ENCODE data around the gene MYCBPAP.

The MYCBPAP gene

GRCh38 chr17:50533720-50534148 is 25.5 kb downstream of the MYCBPAP start:
- no peak for DNase-seq
- H3K27me3 ChIP-seq, result peaks cover 2 to 60% of the 10 kb centered on the region in 2 donors
- H3K4me3 ChIP-seq, result no peak overlapping the region
- peaks cover 0 to 32% (median 17%) of the 10 kb centered on the region in 4 donors for H3K4me1 ChIP-seq
- H3K27ac ChIP-seq, result no peak overlapping the region
- no peak for TF ChIP-seq CTCF (IDR thresholded peaks at IDR 0.05)
- intact Hi-C loops (cut with DNase I; ENCODE audit: low total_unique reads), result no loop called here
- no peaks in the 10 kb centered on the region for H3K9me3 ChIP-seq
- H3K36me3 ChIP-seq, result peaks cover 0 to 8% (median 0%) of the 10 kb centered on the region in 3 donors

- H3K27me3 ChIP-seq, result peaks cover 2 to 53% of the 10 kb centered on the region in 2 donors
- DNase-seq, result no peak
- intact Hi-C loops (cut with DNase I; ENCODE audit: low total_unique reads), result no loop called here
- H3K4me3 ChIP-seq, result no peak overlapping the region
- H3K36me3 ChIP-seq, result peaks cover 0 to 10% (median 0%) of the 10 kb centered on the region in 3 donors
- no peaks in the 10 kb centered on the region for H3K9me3 ChIP-seq
- no peak for TF ChIP-seq CTCF (IDR thresholded peaks at IDR 0.05)
- H3K4me1 ChIP-seq, result peaks cover 0 to 32% (median 17%) of the 10 kb centered on the region in 4 donors
- H3K27ac ChIP-seq, result no peak overlapping the region
Observed at GRCh38 chr17:50534222-50534978, 26.2 kb downstream of the MYCBPAP start.

GRCh38 chr17:50534979-50535326 is 26.7 kb downstream of the MYCBPAP start:
- Histone ChIP-seq H3K36me3 (peaks cover 0 to 13% (median 0%) of the 10 kb centered on the region in 3 donors), H3K27ac (no peak overlapping the region), H3K27me3 (peaks cover 2 to 48% of the 10 kb centered on the region in 2 donors), H3K4me1 (peaks cover 0 to 32% (median 17%) of the 10 kb centered on the region in 4 donors), H3K4me3 (no peak overlapping the region), H3K9me3 (no peaks in the 10 kb centered on the region)
- TF ChIP-seq CTCF (IDR thresholded peaks at IDR 0.05), result no peak
- intact Hi-C loops (cut with DNase I; ENCODE audit: low total_unique reads), result no loop called here
- DNase-seq, result no peak

- Histone ChIP-seq H3K4me1 (peaks cover 0 to 34% (median 17%) of the 10 kb centered on the region in 4 donors), H3K36me3 (peaks cover 0 to 13% (median 0%) of the 10 kb centered on the region in 3 donors), H3K9me3 (no peaks in the 10 kb centered on the region), H3K27me3 (peaks cover 2 to 43% of the 10 kb centered on the region in 2 donors), H3K27ac (no peak overlapping the region), H3K4me3 (no peak overlapping the region)
- intact Hi-C loops (cut with DNase I; ENCODE audit: low total_unique reads), result no loop called here
- no peak for DNase-seq
- TF ChIP-seq CTCF (IDR thresholded peaks at IDR 0.05), result no peak
Observed at GRCh38 chr17:50535407-50535806, 27.2 kb downstream of the MYCBPAP start.

GRCh38 chr17:50536683-50537646 is 28.7 kb downstream of the MYCBPAP start:
- intact Hi-C loops (cut with DNase I; ENCODE audit: low total_unique reads), result no loop called here
- Histone ChIP-seq H3K27me3 (peaks cover 2 to 28% of the 10 kb centered on the region in 2 donors), H3K27ac (no peak overlapping the region), H3K4me1 (peaks cover 0 to 43% (median 23%) of the 10 kb centered on the region in 4 donors), H3K36me3 (peaks cover 0 to 13% (median 0%) of the 10 kb centered on the region in 3 donors), H3K9me3 (no peaks in the 10 kb centered on the region), H3K4me3 (no peak overlapping the region)
- no peak for TF ChIP-seq CTCF (IDR thresholded peaks at IDR 0.05)
- no peak for DNase-seq

Data from tibial artery (tissue), 4 donors.